ENCODE data around the gene FKBP9. TPM values are rescaled to one million over a fixed set of nuclear protein-coding genes. Genes with fewer than 3 reads are reported as not detected.
"Not testable (repeated sequence)": the region's sequence is repeated elsewhere in the genome, so short reads cannot be mapped to it uniquely, and the experiment has no call there.

Gene FKBP9
- total RNA-seq, 1 experiment from 2014 or later: 11.1 TPM

DNA sequence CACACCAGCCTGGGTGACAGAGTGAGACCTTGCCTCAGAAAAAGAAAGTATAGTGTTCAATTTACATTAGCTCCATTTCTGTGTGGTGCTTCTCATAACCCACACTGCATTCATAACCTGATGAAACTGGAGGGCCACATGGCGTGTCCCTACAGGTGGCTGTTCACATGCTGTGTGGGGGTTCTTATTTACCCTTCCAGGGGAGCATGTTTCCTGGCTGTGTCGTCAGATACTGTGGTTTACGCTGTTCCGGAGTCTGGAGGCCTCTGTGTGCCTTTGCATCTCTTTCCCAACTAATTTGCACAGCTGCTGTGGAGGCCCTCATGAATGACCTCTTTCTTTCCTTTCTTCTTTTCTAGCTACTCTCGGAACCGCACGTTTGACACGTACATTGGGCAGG is 30.9 kb downstream of the FKBP9 start:
- WGBS (ENCODE audit: extremely low coverage, insufficient read length, low lambda C conversion rate): no CpG with 5 or more reads among the region's 8 CpGs
- H3K27me3 Mint-ChIP-seq (ENCODE audit: low read depth): not testable (repeated sequence)

DNA sequence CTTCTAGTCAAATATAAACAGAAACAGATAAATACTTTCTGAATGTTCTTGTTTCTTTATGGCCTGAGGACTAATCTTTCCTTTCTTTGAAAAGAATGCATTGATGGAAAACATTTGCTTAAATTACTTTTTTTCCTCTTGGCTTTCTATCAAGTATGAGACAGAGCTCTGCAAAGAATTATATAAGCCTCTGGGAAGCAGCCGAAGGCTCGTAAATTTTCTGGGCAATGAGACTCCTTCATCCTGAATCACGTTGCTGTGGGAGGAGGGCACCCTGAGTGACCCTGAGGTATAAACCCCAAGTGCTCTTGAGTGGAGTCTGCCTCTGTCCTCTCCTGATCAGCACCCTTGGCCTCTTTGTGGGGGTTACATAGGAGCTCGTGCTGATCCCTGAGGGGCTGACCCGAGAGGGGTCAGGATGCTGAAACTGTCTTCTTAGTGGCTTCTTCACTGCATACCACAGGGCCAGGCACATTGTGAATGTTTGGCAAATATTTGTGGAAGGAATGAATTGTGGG is 33.9 kb downstream of the FKBP9 start:
- not testable (repeated sequence) for H3K27me3 ChIP-seq (ENCODE audit: insufficient read depth, low read length); H3K4me3 Mint-ChIP-seq; H2BK120ac ChIP-seq (ENCODE audit: low read depth, low read length, poor library complexity, severe bottlenecking); H3K9me3 Mint-ChIP-seq; H3K14ac ChIP-seq (ENCODE audit: insufficient read depth, low read length); H3K27ac Mint-ChIP-seq; H3T11ph ChIP-seq (ENCODE audit: low read length); H3K4ac ChIP-seq (ENCODE audit: low read depth, low read length); H2AFZ ChIP-seq (ENCODE audit: low read length); H3K23ac ChIP-seq (ENCODE audit: insufficient read length, low read depth, low read length); H3K23me2 ChIP-seq (ENCODE audit: insufficient read length, low read depth, low read length, poor library complexity, severe bottlenecking); H3K9ac ChIP-seq (ENCODE audit: extremely low read depth, insufficient read length, low read length); H3K4me1 Mint-ChIP-seq; H2BK12ac ChIP-seq (ENCODE audit: insufficient read length, low read depth, low read length); H3K56ac ChIP-seq (ENCODE audit: insufficient read length, low read depth, low read length); H3K4me2 ChIP-seq (ENCODE audit: insufficient read depth, insufficient read length, low read length); H3K9me3 ChIP-seq (ENCODE audit: control insufficient read depth, low read depth, low read length); H3K79me2 ChIP-seq (ENCODE audit: insufficient read depth, low read length); H4K8ac ChIP-seq (replicated peaks; ENCODE audit: insufficient read length, low read depth, low read length); H4K5ac ChIP-seq (ENCODE audit: insufficient read length, low read depth, low read length); H2BK20ac ChIP-seq (ENCODE audit: low read depth, low read length, poor library complexity, severe bottlenecking); H3K4me1 ChIP-seq (ENCODE audit: insufficient read depth, low read length); DNase-seq; H3K27me3 Mint-ChIP-seq (ENCODE audit: low read depth); H2AK5ac ChIP-seq (ENCODE audit: insufficient read length, low read length); H2BK15ac ChIP-seq (ENCODE audit: low read depth, low read length); H3K79me1 ChIP-seq (ENCODE audit: insufficient read depth, low read depth, low read length, poor library complexity, severe bottlenecking); H3K36me3 Mint-ChIP-seq (ENCODE audit: insufficient read depth in 1 of 3, low read depth in 3 of 3); H3K18ac ChIP-seq (ENCODE audit: insufficient read length, low read depth, low read length); H4K20me1 ChIP-seq (ENCODE audit: control insufficient read depth, insufficient read depth, insufficient read length); H2BK5ac ChIP-seq (ENCODE audit: insufficient read length, low read length); H3K27ac ChIP-seq (ENCODE audit: insufficient read length, low read depth, low read length); H4K91ac ChIP-seq (ENCODE audit: insufficient read length, low read depth, low read length)
- no CpG with 5 or more reads among the region's 5 CpGs for WGBS (ENCODE audit: extremely low coverage, insufficient read length, low lambda C conversion rate)

More for the DNA sequence above, 30.9 kb downstream of the FKBP9 start:
- H3K4me1 Mint-ChIP-seq; H3K4me1 ChIP-seq (ENCODE audit: insufficient read depth, low read length); H3K4ac ChIP-seq (ENCODE audit: low read depth, low read length); H3K4me2 ChIP-seq (ENCODE audit: insufficient read depth, insufficient read length, low read length); H3K56ac ChIP-seq (ENCODE audit: insufficient read length, low read depth, low read length); H4K20me1 ChIP-seq (ENCODE audit: control insufficient read depth, insufficient read depth, insufficient read length); H2BK120ac ChIP-seq (ENCODE audit: low read depth, low read length, poor library complexity, severe bottlenecking); H3K79me2 ChIP-seq (ENCODE audit: insufficient read depth, low read length); H3K27me3 ChIP-seq (ENCODE audit: insufficient read depth, low read length); H2BK20ac ChIP-seq (ENCODE audit: low read depth, low read length, poor library complexity, severe bottlenecking); H3K27ac ChIP-seq (ENCODE audit: insufficient read length, low read depth, low read length); H4K8ac ChIP-seq (replicated peaks; ENCODE audit: insufficient read length, low read depth, low read length); H3K4me3 Mint-ChIP-seq; H3K18ac ChIP-seq (ENCODE audit: insufficient read length, low read depth, low read length); H3K14ac ChIP-seq (ENCODE audit: insufficient read depth, low read length); H2BK15ac ChIP-seq (ENCODE audit: low read depth, low read length); H2BK12ac ChIP-seq (ENCODE audit: insufficient read length, low read depth, low read length); H2AFZ ChIP-seq (ENCODE audit: low read length); H4K91ac ChIP-seq (ENCODE audit: insufficient read length, low read depth, low read length); H3K9ac ChIP-seq (ENCODE audit: extremely low read depth, insufficient read length, low read length); H3K9me3 Mint-ChIP-seq; DNase-seq; H3K23ac ChIP-seq (ENCODE audit: insufficient read length, low read depth, low read length); H3K23me2 ChIP-seq (ENCODE audit: insufficient read length, low read depth, low read length, poor library complexity, severe bottlenecking); H3K36me3 Mint-ChIP-seq (ENCODE audit: insufficient read depth in 1 of 3, low read depth in 3 of 3); H3T11ph ChIP-seq (ENCODE audit: low read length); H3K79me1 ChIP-seq (ENCODE audit: insufficient read depth, low read depth, low read length, poor library complexity, severe bottlenecking); H3K27ac Mint-ChIP-seq; H3K9me3 ChIP-seq (ENCODE audit: control insufficient read depth, low read depth, low read length); H4K5ac ChIP-seq (ENCODE audit: insufficient read length, low read depth, low read length); H2BK5ac ChIP-seq (ENCODE audit: insufficient read length, low read length); H2AK5ac ChIP-seq (ENCODE audit: insufficient read length, low read length): not testable (repeated sequence)

All from H9 (cell line).